Measurements from ENCODE around the gene LRRC58.

DNA sequence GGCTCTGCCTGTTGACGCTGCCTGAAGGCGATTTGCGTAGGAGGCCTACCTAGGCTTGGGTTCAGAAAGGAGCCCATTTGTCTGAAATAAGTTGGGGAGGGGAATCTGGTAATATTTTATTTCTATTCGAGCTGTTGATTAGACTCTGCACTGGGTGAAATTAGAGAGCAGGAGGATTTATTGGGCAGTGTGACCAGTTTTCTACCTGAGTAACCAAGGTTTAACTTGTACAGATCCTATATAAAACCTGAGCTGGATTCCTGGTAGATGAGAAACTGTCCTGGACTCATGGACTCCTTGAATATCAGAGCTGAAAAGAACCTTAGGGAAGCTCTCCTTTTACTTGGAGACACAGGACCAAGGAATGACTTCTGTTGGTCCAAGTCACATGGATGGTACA lies 44.5 kb downstream of the LRRC58 start:
- no peak for TF ChIP-seq POLR2A (IDR thresholded peaks at IDR 0.05; ENCODE audit: extremely low read depth, insufficient read length)
- TF ChIP-seq, protein P1, sequence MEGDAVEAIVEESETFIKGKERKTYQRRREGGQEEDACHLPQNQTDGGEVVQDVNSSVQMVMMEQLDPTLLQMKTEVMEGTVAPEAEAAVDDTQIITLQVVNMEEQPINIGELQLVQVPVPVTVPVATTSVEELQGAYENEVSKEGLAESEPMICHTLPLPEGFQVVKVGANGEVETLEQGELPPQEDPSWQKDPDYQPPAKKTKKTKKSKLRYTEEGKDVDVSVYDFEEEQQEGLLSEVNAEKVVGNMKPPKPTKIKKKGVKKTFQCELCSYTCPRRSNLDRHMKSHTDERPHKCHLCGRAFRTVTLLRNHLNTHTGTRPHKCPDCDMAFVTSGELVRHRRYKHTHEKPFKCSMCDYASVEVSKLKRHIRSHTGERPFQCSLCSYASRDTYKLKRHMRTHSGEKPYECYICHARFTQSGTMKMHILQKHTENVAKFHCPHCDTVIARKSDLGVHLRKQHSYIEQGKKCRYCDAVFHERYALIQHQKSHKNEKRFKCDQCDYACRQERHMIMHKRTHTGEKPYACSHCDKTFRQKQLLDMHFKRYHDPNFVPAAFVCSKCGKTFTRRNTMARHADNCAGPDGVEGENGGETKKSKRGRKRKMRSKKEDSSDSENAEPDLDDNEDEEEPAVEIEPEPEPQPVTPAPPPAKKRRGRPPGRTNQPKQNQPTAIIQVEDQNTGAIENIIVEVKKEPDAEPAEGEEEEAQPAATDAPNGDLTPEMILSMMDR (IDR thresholded peaks at IDR 0.05; ENCODE audit: low read depth, low read length), result no peak
- TF ChIP-seq, protein P2, sequence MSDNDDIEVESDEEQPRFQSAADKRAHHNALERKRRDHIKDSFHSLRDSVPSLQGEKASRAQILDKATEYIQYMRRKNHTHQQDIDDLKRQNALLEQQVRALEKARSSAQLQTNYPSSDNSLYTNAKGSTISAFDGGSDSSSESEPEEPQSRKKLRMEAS (IDR thresholded peaks at IDR 0.05; ENCODE audit: low read depth, low read length), result no peak

Measured in NB4 (cell line).